Measurements from ENCODE around the gene LY6G5B. TPM values are rescaled to one million over a fixed set of nuclear protein-coding genes. Genes with fewer than 3 reads are reported as not detected.

The LY6G5B gene
- total RNA-seq, 6 experiments from 2014 or later, result 4.6 to 6.0 (median 5.3) TPM

DNA sequence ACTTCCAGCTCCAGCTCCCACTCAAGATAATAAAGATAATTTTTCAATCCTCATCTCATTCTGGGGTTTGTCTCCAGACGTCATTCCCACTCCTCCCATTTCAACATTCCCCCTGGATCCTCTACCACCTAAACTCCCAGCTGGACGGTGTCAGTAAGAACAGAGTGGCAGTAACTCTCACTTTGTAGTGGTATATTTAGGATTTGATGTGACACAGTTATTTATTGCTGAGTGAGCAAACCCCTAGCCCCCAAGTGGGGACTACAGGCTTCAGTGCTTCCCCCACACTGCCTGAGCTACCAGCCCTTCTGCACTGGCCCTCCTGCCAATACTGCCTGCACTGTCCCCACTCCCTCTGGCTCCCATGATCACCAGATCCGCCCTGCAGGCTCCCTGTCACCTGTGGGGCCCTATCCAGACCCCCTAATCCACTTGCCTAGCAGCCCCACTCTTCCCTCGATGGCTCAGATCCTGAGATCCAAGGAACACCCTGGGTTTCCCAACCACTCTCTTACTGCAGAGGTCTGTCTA, 11.6 kb upstream of the LY6G5B start:
- Mint-ChIP-seq H3K27ac (peak overlapping the region; percentile 45), H3K36me3 (ENCODE audit: low read depth) (peaks cover 38% of the 10 kb centered on the region), H3K9me3 (no peaks in the 10 kb centered on the region), H3K4me1 (ENCODE audit: low read depth) (peaks cover 51% of the 10 kb centered on the region), H3K27me3 (ENCODE audit: insufficient read depth) (no peaks in the 10 kb centered on the region; the same call in 1 of the 2 replicates), H3K4me3 (peak overlapping the region; percentile 96)
- DNase-seq, result no peak
- TF ChIP-seq, protein P1, sequence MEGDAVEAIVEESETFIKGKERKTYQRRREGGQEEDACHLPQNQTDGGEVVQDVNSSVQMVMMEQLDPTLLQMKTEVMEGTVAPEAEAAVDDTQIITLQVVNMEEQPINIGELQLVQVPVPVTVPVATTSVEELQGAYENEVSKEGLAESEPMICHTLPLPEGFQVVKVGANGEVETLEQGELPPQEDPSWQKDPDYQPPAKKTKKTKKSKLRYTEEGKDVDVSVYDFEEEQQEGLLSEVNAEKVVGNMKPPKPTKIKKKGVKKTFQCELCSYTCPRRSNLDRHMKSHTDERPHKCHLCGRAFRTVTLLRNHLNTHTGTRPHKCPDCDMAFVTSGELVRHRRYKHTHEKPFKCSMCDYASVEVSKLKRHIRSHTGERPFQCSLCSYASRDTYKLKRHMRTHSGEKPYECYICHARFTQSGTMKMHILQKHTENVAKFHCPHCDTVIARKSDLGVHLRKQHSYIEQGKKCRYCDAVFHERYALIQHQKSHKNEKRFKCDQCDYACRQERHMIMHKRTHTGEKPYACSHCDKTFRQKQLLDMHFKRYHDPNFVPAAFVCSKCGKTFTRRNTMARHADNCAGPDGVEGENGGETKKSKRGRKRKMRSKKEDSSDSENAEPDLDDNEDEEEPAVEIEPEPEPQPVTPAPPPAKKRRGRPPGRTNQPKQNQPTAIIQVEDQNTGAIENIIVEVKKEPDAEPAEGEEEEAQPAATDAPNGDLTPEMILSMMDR (IDR thresholded peaks at IDR 0.05), result no peak

DNA sequence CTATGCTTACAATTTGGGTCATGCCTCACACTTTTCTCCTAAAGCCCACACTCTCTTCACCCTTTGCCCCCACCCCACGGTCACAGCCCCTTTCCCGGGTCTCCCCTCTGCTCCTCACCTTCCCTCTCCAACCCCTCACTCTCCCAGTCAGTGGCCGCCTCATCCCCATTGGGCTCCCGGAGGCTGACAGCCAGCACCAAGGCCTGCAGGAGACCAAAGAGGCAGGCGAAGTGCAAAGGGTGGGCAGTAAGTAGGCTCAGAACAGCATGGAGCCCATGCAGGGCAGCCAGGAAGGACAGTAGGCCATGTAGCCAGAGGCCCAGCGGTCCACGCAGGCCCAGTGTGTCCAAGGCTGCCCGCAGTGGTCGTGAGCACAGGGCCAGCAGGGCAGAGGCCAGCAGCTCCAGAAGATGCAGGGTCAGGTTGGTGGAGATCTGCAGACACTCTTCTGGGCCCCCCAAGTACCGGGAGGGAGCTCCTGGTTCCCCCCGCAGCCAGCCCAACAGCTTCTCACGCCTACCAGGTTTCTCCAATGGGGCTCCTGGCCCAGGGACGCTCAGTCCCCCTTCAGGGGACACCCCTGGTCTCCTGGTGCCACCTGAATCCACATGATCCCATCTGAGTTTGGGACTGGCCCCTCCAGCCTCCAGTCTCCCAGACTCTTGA, 10.7 kb upstream of the LY6G5B start:
- Mint-ChIP-seq H3K4me1 (ENCODE audit: low read depth) (peaks cover 60% of the 10 kb centered on the region), H3K9me3 (no peaks in the 10 kb centered on the region), H3K4me3 (peak overlapping the region; percentile 96), H3K27me3 (ENCODE audit: insufficient read depth) (no peaks in the 10 kb centered on the region; the same call in 1 of the 2 replicates), H3K27ac (peak overlapping the region; percentile 83; the same call in 1 of the 2 replicates), H3K36me3 (ENCODE audit: low read depth) (peaks cover 45% of the 10 kb centered on the region)
- TF ChIP-seq, protein P1 (IDR thresholded peaks at IDR 0.05), result no peak
- DNase-seq, result no peak

DNA sequence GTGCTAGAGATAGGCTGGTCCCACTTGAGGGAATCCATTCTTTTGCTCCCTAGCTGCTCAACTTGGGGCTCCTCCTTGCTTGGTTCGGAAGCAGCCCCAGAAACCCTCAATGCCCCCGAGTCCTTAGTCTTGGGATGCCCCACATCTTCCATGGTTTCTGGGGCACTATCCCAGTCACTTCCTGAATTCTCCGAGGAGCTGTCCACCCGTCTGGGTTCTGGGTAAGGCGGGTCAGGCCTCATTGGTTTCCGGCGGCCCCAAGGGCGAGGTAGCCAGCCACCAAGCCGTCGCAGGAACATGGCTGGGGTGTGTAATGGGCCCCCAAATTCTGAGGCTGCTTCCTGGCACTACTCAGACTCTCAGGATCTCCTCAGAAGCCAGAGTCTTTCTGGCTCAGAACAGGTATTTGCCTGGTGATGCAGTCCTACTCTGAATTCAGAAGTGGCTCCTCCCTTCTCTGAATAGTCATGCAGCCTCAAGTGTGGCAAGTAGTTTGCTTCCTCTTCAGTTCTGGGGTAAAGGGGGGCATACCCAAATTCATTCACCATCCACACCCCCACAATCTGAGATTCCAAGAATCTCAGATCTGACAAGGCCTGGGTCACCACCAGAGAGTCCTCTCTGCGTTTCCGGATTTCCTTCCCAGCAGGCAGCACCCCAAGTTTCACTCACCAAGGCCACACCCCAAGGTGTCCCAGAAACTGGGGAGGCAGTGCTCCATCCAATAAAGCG, 10.0 kb upstream of the LY6G5B start:
- Mint-ChIP-seq H3K27me3 (ENCODE audit: insufficient read depth) (no peaks in the 10 kb centered on the region; the same call in 1 of the 2 replicates), H3K36me3 (ENCODE audit: low read depth) (peaks cover 45% of the 10 kb centered on the region), H3K27ac (peak overlapping the region; percentile 83), H3K4me3 (peak overlapping the region; percentile 96), H3K4me1 (ENCODE audit: low read depth) (peaks cover 67% of the 10 kb centered on the region), H3K9me3 (no peaks in the 10 kb centered on the region)
- DNase-seq, result no peak
- TF ChIP-seq, protein P1 (IDR thresholded peaks at IDR 0.05), result no peak

DNA sequence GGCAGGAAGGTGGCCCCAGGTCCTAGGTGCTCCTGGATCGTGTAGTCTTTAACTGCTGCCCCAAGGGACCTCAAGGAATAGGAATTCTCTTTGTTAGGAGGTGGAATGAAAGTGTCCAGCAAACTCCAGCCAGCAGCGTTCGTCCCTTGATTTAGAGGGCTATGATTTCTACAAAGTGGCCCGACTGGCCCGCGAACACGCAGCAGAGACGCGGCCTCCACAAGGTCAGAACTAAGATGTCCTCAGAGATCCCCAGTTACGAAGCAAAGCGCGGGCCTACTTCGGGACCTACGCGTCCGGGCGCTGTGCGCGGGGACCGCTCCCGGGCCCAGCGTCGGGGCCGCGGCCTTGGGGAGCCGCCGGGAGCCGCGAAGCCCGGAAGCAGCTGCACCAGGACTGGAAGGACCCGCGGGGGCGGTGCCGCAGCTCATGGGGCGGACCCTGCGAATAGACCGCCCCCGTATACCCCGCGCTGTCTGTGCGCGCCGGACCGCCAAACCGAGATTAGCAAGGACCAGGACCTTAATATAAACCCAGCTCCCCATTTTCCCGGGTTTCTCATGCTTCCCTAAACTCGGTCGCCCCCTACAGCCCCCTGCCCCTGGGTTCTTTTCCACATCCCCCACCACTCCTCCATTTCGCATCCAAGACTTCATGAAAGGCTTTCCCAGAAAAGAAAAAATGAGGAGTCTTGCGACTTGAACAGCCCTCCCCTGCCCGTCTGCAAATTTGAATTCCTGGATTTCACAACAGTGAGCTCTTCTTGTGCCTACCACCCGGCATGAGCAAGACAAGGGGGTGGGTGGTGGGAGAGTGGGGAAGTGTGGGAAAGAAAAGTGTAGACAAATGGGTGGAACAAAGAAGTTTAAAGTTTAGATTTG, 9.2 kb upstream of the LY6G5B start, which contains the start of gene C6orf47:
TSS of gene C6orf47 (minus strand) at position 398 of the 881 bp plus-strand sequence. CDS start 831 bp downstream, outside the sequence.
- Mint-ChIP-seq H3K27me3 (ENCODE audit: insufficient read depth) (peaks cover under 1% of the 10 kb centered on the region; the same call in 1 of the 2 replicates), H3K4me3 (peak within 1 kb of the TSS; percentile 96), H3K4me1 (ENCODE audit: low read depth) (peaks cover 66% of the 10 kb centered on the region), H3K9me3 (no peaks in the 10 kb centered on the region), H3K27ac (peak within 1 kb of the TSS; percentile 83), H3K36me3 (ENCODE audit: low read depth) (peaks cover 40% of the 10 kb centered on the region)
- peak; percentile 52 for DNase-seq
- TF ChIP-seq, protein P1 (IDR thresholded peaks at IDR 0.05), result peak; percentile 13; the same call in 1 of the 2 replicates

All from HFFc6 (cell line).